Spleen (tissue), 11 donors: ENCODE measurements around the gene STK33. TPM values are rescaled to one million over a fixed set of nuclear protein-coding genes. Genes with fewer than 3 reads are reported as not detected.

ENCODE experiments used
- DNase-seq: peaks from one replicate; pipeline ENCODE4 v3.0.0-alpha.2; 2020
- H3K27ac ChIP-seq, 8 donors: fragments of 200-600 bp; sonication (generic) in 7 of 8; 1 replicate in 4 of 8; 2 replicates in 4 of 8; pipeline versions ENCODE4 v1.5.0 to v1.8.0; 2016 to 2021; ENCODE audit warnings: inconsistent platforms in 4 of 8, mild to moderate bottlenecking in 4 of 8, moderate library complexity in 1 of 8
- H3K27me3 ChIP-seq, 7 donors: fragments of 200-600 bp; sonication (generic) in 6 of 7; replicated peaks in 1 of 7; 1 replicate in 4 of 7; 2 replicates in 3 of 7; pipeline versions ENCODE4 v1.5.0 to v1.8.0; 2016 to 2021; ENCODE audit warnings: inconsistent platforms in 3 of 7, mild to moderate bottlenecking in 1 of 7
- H3K36me3 ChIP-seq, 6 donors: fragments of 200-600 bp; sonication (generic) in 5 of 6; 1 replicate in 4 of 6; 2 replicates in 2 of 6; pipeline versions ENCODE4 v1.5.0 to v1.8.0; 2016 to 2021; ENCODE audit warnings: inconsistent platforms in 2 of 6
- H3K4me1 ChIP-seq, 6 donors: fragments of 200-600 bp; sonication (generic) in 5 of 6; 1 replicate in 3 of 6; 2 replicates in 3 of 6; pipeline versions ENCODE4 v1.5.0 to v1.8.0; 2016 to 2021; ENCODE audit warnings: inconsistent platforms in 3 of 6
- H3K4me3 ChIP-seq, 8 donors: fragments of 200-600 bp; sonication (generic) in 7 of 8; 1 replicate in 4 of 8; 2 replicates in 4 of 8; pipeline versions ENCODE4 v1.5.0 to v1.8.0; 2016 to 2021; ENCODE audit warnings: inconsistent platforms in 4 of 8, mild to moderate bottlenecking in 4 of 8, moderate library complexity in 2 of 8
- H3K9me3 ChIP-seq, 8 donors: fragments of 200-600 bp; sonication (generic) in 7 of 8; 1 replicate in 4 of 8; 2 replicates in 4 of 8; pipeline versions ENCODE4 v1.5.0 to v1.8.0; 2016 to 2021; ENCODE audit warnings: inconsistent platforms in 4 of 8
- POLR2A ChIP-seq, 3 donors: fragments of 450-650 bp; IDR thresholded peaks; one replicate each; pipeline ENCODE4 v1.5.1; 2017; ENCODE audit warnings: antibody characterized with exemption in 3 of 3, mild to moderate bottlenecking in 1 of 3
- POLR2AphosphoS5 ChIP-seq, 3 donors: sonication (generic); formaldehyde crosslinking; IDR thresholded peaks; one replicate each; pipeline ENCODE4 v1.5.1; 2017; ENCODE audit warnings: antibody characterized with exemption in 3 of 3
- WGBS, 5 donors: extraction: QIAGEN DNeasy Blood & Tissue Kit in 3 of 5; methylation state at CpG; one replicate each; pipeline versions ENCODE4 v1.1.5 to v1.1.7; 2013 to 2018; 5-methylcytosine and 5-hydroxymethylcytosine counted together
- intact Hi-C: fragments of 100-400 bp; cut with DNase I; formaldehyde crosslinking; loops from one replicate; pipeline ENCODE4 v1.15.0; 2023; ENCODE audit warnings: low total_unique reads
- polyA plus RNA-seq, 3 donors: library from polyadenylated mRNA; stranded (reverse); fragments of 200-250 nt; gene quantifications; one replicate each; pipeline ENCODE4 v1.2.1, GENCODE V29; 2013
- total RNA-seq, 7 donors: library from RNA; depleted of rRNA in 3 of 7; stranded (reverse); fragments of >200 nt in 3 of 7; fragmentation: NEBNext Ultra II Directional in 4 of 7; extraction: Animal tissue kit (Norgen Biotek cat#: 25700) in 4 of 7; gene quantifications; one replicate each; pipeline versions ENCODE4 v1.1.0 to v1.2.1, GENCODE V29; 2016 to 2021
- TF ChIP-seq, protein P1 (sequence below), 11 experiments: fragments of 200-600 bp in 7 of 11; fragments of 450-650 bp in 4 of 11; sonication (generic) in 4 of 11; IDR thresholded peaks in 8 of 11; conservative IDR thresholded peaks in 3 of 11; 1 replicate in 7 of 11; 2 replicates in 4 of 11; pipeline versions ENCODE4 v1.4.0 to v1.8.0; 2016 to 2021; ENCODE audit warnings: antibody characterized with exemption in 11 of 11, inconsistent platforms in 4 of 11, mild to moderate bottlenecking in 1 of 11
- donor health status: healthy with polysubstance abuse.
- donor health status: DM: no; HTN: no; CAD: no; lungs with moderate emphysema.
- donor health status: DM: no; HTN: no; CAD: no.
- donor health status: Bipolar disorder and iron deficiency.
- donor health status: healthy.
- donor health status: DM: no; HTN: no; CAD: no.
- donor health status: DM: yes; HTN: yes; CAD: no.

STK33 gene
- total and polyA plus RNA-seq, 10 donors = 1.6 to 8.1 (median 3.8) TPM

DNA sequence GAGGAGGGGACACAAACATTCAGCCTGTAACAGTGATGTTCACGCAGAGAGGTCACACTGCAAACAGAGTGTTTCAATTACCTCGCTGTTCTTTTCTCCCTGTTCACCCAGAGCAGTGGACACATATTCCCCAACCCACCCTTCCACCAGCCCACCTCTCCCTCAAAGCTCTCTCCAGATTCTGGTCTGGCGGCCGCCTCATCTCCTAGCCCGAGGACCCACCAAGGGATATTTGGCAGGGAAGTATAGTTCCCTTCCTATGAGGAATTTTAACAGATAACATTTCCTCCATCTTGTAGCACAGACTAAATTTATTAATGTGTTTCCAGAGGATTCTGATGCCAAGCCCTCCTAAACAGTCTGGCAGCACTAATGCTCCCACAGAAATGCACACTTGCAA, 219.3 kb downstream of the STK33 start:
- H3K27ac ChIP-seq = no peak overlapping the region
- intact Hi-C loops = no loop called here
- no peaks in the 10 kb centered on the region for H3K4me1 ChIP-seq
- H3K36me3 ChIP-seq = no peaks in the 10 kb centered on the region
- no peaks in the 10 kb centered on the region for H3K27me3 ChIP-seq
- H3K9me3 ChIP-seq = no peaks in the 10 kb centered on the region
- WGBS, 5 donors = 89 to 97% (median 90%) methylated on average over 5 of the region's 5 CpGs
- H3K4me3 ChIP-seq = no peak overlapping the region
- DNase-seq = peak; percentile 60
- TF ChIP-seq, protein P1, sequence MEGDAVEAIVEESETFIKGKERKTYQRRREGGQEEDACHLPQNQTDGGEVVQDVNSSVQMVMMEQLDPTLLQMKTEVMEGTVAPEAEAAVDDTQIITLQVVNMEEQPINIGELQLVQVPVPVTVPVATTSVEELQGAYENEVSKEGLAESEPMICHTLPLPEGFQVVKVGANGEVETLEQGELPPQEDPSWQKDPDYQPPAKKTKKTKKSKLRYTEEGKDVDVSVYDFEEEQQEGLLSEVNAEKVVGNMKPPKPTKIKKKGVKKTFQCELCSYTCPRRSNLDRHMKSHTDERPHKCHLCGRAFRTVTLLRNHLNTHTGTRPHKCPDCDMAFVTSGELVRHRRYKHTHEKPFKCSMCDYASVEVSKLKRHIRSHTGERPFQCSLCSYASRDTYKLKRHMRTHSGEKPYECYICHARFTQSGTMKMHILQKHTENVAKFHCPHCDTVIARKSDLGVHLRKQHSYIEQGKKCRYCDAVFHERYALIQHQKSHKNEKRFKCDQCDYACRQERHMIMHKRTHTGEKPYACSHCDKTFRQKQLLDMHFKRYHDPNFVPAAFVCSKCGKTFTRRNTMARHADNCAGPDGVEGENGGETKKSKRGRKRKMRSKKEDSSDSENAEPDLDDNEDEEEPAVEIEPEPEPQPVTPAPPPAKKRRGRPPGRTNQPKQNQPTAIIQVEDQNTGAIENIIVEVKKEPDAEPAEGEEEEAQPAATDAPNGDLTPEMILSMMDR (IDR thresholded peaks at IDR 0.05 in 8 of 11, conservative IDR thresholded peaks at IDR 0.05 in 3 of 11) = no peak
- TF ChIP-seq POLR2A (IDR thresholded peaks at IDR 0.05) (no peak), POLR2AphosphoS5 (IDR thresholded peaks at IDR 0.05) (no peak)

DNA sequence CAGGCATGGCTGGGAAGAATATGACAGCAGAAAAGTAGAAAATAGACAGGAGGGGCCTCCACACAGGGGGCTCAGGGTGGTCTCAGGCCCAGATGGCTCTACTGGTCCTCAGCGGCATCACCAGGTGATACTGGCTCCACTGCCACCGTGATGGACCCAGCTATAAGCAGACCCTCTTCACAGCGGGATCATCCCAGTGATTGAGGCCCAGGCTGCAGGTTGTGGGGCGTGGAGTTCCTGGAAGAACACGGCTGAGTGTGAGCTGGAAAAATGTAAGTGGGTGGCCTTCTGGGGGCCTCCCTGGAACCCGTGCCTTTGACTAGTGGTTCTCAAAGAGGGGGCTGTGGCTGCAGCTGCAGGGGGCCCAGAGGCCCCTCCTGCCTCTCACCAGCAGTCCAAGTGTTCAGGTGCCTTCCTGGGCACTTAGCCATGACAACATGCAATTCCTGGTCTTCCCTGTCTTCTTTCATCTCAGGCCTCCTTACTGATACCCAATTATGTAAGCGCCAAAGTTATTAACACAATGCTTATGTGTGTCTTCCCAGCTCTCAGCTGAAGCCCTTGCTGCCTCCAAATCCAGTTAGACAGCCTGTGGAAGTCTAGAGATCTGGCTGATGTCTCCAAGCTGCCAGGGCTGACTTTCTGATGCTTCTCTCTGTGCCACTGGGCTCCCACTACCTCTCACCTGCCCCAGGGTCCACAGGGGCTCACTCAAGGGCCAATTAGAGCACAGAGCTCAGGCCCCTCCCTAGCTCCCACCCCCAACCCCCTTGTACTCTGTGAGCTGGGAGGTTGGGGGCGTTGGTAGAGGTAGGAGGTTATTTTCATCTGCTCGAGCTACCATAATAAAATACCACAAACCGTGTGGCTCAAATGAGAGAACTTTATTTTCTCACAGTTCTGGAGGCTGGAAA, 220.3 kb downstream of the STK33 start:
- DNase-seq = peak; percentile 47

DNA sequence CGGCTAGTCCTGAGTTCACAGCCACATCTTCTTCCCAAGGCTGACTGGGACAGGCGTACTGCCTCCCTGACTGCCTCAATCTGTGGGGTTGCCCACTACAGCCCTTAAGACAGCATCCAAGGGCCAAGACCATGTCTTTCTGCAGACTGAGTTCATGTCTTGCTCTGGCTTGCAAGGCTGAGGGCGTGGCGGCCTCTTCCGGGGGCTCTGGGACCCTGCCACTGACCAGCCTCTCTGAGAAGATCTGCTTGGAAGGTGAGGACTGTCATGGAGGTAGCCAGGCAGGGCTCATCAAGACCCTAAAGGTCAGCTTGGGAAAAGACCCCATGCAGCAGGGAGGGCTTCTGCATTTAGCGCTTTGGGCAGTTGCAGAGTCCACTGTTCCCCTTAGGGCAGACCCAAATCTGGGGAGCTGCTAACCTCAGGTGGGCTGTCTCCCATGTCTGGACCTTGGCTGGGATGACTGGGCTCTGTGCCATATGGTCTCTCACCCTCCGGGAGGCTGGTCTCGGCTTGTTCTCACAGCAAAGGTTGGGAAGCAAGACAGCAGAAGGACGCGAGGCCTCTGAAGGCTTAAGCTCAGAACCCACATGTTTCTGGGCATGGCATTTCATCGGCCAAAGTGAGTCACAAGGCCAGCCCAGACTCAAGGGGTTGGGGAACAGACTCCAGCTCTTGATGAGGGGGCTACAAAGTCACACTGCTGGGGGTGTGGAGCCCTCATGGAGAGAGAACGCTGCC, 221.2 kb downstream of the STK33 start:
- intact Hi-C loops = no loop called here
- H3K27me3 ChIP-seq = no peaks in the 10 kb centered on the region
- H3K36me3 ChIP-seq = no peaks in the 10 kb centered on the region
- 89 to 94% (median 92%) methylated on average over 10 to 12 of the region's 12 CpGs for WGBS, 5 donors
- H3K9me3 ChIP-seq = no peaks in the 10 kb centered on the region
- H3K27ac ChIP-seq = no peak overlapping the region
- H3K4me1 ChIP-seq = no peaks in the 10 kb centered on the region
- no peak for TF ChIP-seq POLR2A (IDR thresholded peaks at IDR 0.05)
- TF ChIP-seq, protein P1 (IDR thresholded peaks at IDR 0.05 in 8 of 11, conservative IDR thresholded peaks at IDR 0.05 in 3 of 11) = no peak
- no peak for TF ChIP-seq POLR2AphosphoS5 (IDR thresholded peaks at IDR 0.05)
- DNase-seq = peak; percentile 51
- H3K4me3 ChIP-seq = no peak overlapping the region

More for the DNA sequence above, 220.3 kb downstream of the STK33 start:
- Histone ChIP-seq H3K9me3 (no peaks in the 10 kb centered on the region), H3K27me3 (no peaks in the 10 kb centered on the region), H3K4me1 (no peaks in the 10 kb centered on the region), H3K27ac (no peak overlapping the region), H3K36me3 (no peaks in the 10 kb centered on the region), H3K4me3 (no peak overlapping the region)
- TF ChIP-seq POLR2A (IDR thresholded peaks at IDR 0.05) (no peak), POLR2AphosphoS5 (IDR thresholded peaks at IDR 0.05) (no peak)
- TF ChIP-seq, protein P1 (IDR thresholded peaks at IDR 0.05 in 8 of 11, conservative IDR thresholded peaks at IDR 0.05 in 3 of 11) = no peak
- intact Hi-C loops = no loop called here
- WGBS, 5 donors = 73 to 88% (median 84%) methylated on average over 10 of the region's 10 CpGs

DNA sequence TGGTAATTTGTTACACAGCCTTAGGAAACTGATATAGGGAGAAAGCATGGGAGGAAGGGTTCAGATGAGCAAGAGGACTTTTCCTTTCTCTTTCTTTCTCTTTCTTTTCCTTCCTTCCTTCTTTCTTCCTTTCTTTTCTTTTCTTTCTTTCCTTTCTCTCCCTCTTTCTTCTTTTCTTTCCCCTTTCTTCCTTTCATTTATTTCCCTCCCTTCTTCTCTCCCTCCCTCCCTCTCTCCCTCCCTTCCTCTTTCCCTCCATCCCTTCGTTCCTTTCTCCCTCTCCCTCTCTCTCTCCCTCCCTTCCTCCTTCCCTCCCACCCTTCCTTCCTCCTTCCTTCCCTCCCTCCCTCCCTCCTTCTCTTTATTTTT, 222.5 kb downstream of the STK33 start:
- intact Hi-C loops = no loop called here
- no peaks in the 10 kb centered on the region for H3K9me3 ChIP-seq

More for the DNA sequence above, 222.5 kb downstream of the STK33 start:
- Histone ChIP-seq H3K36me3 (no peaks in the 10 kb centered on the region), H3K27me3 (no peaks in the 10 kb centered on the region), H3K4me3 (no peak overlapping the region), H3K4me1 (no peaks in the 10 kb centered on the region), H3K27ac (no peak overlapping the region)
- WGBS, 5 donors = 19 to 58% (median 56%) methylated on average over 1 of the region's 1 CpG
- TF ChIP-seq POLR2AphosphoS5 (IDR thresholded peaks at IDR 0.05) = no peak
- DNase-seq = no peak
